PC-3 (cell line): ENCODE results near the gene OR7C1. TPM values are rescaled to one million over a fixed set of nuclear protein-coding genes. Genes with fewer than 3 reads are reported as not detected.

ENCODE experiments used
- ATAC-seq: fragments of 200-7000 bp; cut with Tn5 transposase; 2 replicates; pipeline ENCODE4 v1.9.1; 2020; ENCODE audit warnings: mild to moderate bottlenecking, moderate library complexity
- BruUV-seq: library from RNA; stranded (reverse); fragments of 400-500 nt; replicated peaks from 2 replicates; lab custom pipeline; 2021; lab: Mats Ljungman, UMichigan
- CTCF ChIA-PET: fragments of 300-600 bp; sonication (Branson Sonifier 250); formaldehyde crosslinking; loops from one replicate; lab custom pipeline; 2022; ENCODE audit warnings: antibody characterized with exemption; lab: Charles Lee
- POLR2A ChIA-PET: fragments of 300-600 bp; sonication (Branson Sonifier 250); formaldehyde crosslinking; loops from one replicate; lab custom pipeline; 2022; ENCODE audit warnings: antibody characterized with exemption; ENCODE audit not compliant: unreplicated experiment; lab: Charles Lee
- DNase-seq: peaks from one replicate; pipeline ENCODE4 v3.0.0-alpha.2; 2015
- H2AFZ ChIP-seq: fragments of 300-600 bp; sonication (generic); 2 replicates; pipeline ENCODE4 v1.6.0; 2016; ENCODE audit warnings: antibody characterized with exemption, low read length
- H3F3A ChIP-seq: fragments of 300-600 bp; sonication (generic); one replicate; pipeline ENCODE4 v1.6.0; 2017; ENCODE audit warnings: antibody characterized with exemption, low read length, control low read depth, mild to moderate bottlenecking; ENCODE audit not compliant: unreplicated experiment
- H3K27ac ChIP-seq: fragments of 300-600 bp; sonication (generic); 2 replicates; pipeline ENCODE4 v1.5.1; 2016; ENCODE audit warnings: mild to moderate bottlenecking, low read length
- H3K27me3 ChIP-seq: fragments of 300-600 bp; sonication (generic); 2 replicates; pipeline ENCODE4 v1.6.1; 2016; ENCODE audit warnings: low read length, mixed read lengths
- H3K36me3 ChIP-seq: fragments of 300-600 bp; sonication (generic); 2 replicates; pipeline ENCODE4 v1.6.1; 2016; ENCODE audit warnings: low read depth, mixed run types, low read length, mixed read lengths
- H3K4me1 ChIP-seq: fragments of 300-600 bp; sonication (generic); 2 replicates; pipeline ENCODE4 v1.5.1; 2016; ENCODE audit warnings: low read length; ENCODE audit not compliant: insufficient read depth
- H3K4me2 ChIP-seq: fragments of 300-600 bp; sonication (generic); 2 replicates; pipeline ENCODE4 v1.6.0; 2016; ENCODE audit warnings: low read length
- H3K4me3 ChIP-seq: fragments of 300-600 bp; sonication (generic); 2 replicates; pipeline ENCODE4 v1.5.1; 2016; ENCODE audit warnings: mild to moderate bottlenecking, low read length, mixed read lengths
- H3K79me2 ChIP-seq: fragments of 300-600 bp; sonication (generic); 2 replicates; pipeline ENCODE4 v1.6.1; 2017; ENCODE audit warnings: low read length, mixed read lengths
- H3K9ac ChIP-seq: fragments of 300-600 bp; sonication (generic); 2 replicates; pipeline ENCODE4 v1.6.0; 2016; ENCODE audit warnings: mild to moderate bottlenecking, low read length
- H3K9me2 ChIP-seq: fragments of 300-600 bp; sonication (generic); replicated peaks from 2 replicates; pipeline ENCODE4 v1.6.1; 2016; ENCODE audit warnings: mixed run types, low read length, mixed read lengths
- H3K9me3 ChIP-seq: fragments of 300-600 bp; sonication (generic); 2 replicates; pipeline ENCODE4 v1.6.1; 2016; ENCODE audit warnings: low read length, mixed read lengths
- H4K20me1 ChIP-seq: fragments of 300-600 bp; sonication (generic); 2 replicates; pipeline ENCODE4 v1.6.1; 2016; ENCODE audit warnings: low read length, mixed read lengths
- EZH2 ChIP-seq: fragments of 300-600 bp; sonication (generic); IDR thresholded peaks from one replicate; pipeline ENCODE4 v1.6.1; 2017; ENCODE audit warnings: antibody characterized with exemption, mild to moderate bottlenecking, low read length; ENCODE audit not compliant: unreplicated experiment
- EZH2phosphoT487 ChIP-seq: fragments of 300-600 bp; sonication (generic); IDR thresholded peaks from 2 replicates; pipeline ENCODE4 v1.6.1; 2018; ENCODE audit warnings: mild to moderate bottlenecking, antibody characterized with exemption, low read length, borderline replicate concordance
- intact Hi-C: fragments of 100-400 bp; cut with micrococcal nuclease; formaldehyde crosslinking; loops from 2 replicates; pipeline ENCODE4 v1.9.0; 2023
- total RNA-seq: library from RNA; depleted of rRNA; stranded (reverse); fragments of >200 nt; gene quantifications from 2 replicates; pipeline ENCODE4 v1.2.3, GENCODE V29; 2014
- TF ChIP-seq, protein P1 (sequence below): fragments of 300-600 bp; sonication (generic); conservative IDR thresholded peaks from 2 replicates; pipeline ENCODE4 v1.5.1; 2017; ENCODE audit warnings: antibody characterized with exemption, low read depth, mild to moderate bottlenecking, low read length

The OR7C1 gene
- total RNA-seq, 1 experiment from 2014 or later: not detected

- ATAC-seq: no peak
- no TSS peak for BruUV-seq
- ChIA-PET POLR2A (no interaction called here), CTCF (no interaction called here)
- DNase-seq: no peak
- Histone ChIP-seq H3K4me1 (peaks cover 8% of the 10 kb centered on the region), H3K36me3 (no peaks in the 10 kb centered on the region), H2AFZ (no peak overlapping the region), H3K9ac (no peak overlapping the region), H3K27me3 (no peaks in the 10 kb centered on the region), H3F3A (no peaks in the 10 kb centered on the region), H3K27ac (no peak overlapping the region), H4K20me1 (no peaks in the 10 kb centered on the region), H3K79me2 (no peaks in the 10 kb centered on the region), H3K4me3 (no peak overlapping the region), H3K4me2 (no peak overlapping the region), H3K9me3 (no peaks in the 10 kb centered on the region), H3K9me2 (no peaks in the 10 kb centered on the region)
- intact Hi-C loops: no loop called here
- TF ChIP-seq EZH2phosphoT487 (no peak), EZH2 (no peak)
- TF ChIP-seq, protein P1, sequence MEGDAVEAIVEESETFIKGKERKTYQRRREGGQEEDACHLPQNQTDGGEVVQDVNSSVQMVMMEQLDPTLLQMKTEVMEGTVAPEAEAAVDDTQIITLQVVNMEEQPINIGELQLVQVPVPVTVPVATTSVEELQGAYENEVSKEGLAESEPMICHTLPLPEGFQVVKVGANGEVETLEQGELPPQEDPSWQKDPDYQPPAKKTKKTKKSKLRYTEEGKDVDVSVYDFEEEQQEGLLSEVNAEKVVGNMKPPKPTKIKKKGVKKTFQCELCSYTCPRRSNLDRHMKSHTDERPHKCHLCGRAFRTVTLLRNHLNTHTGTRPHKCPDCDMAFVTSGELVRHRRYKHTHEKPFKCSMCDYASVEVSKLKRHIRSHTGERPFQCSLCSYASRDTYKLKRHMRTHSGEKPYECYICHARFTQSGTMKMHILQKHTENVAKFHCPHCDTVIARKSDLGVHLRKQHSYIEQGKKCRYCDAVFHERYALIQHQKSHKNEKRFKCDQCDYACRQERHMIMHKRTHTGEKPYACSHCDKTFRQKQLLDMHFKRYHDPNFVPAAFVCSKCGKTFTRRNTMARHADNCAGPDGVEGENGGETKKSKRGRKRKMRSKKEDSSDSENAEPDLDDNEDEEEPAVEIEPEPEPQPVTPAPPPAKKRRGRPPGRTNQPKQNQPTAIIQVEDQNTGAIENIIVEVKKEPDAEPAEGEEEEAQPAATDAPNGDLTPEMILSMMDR: no peak
Measured at GRCh38 chr19:14772995-14773394, 62.0 kb downstream of the OR7C1 start.

DNA sequence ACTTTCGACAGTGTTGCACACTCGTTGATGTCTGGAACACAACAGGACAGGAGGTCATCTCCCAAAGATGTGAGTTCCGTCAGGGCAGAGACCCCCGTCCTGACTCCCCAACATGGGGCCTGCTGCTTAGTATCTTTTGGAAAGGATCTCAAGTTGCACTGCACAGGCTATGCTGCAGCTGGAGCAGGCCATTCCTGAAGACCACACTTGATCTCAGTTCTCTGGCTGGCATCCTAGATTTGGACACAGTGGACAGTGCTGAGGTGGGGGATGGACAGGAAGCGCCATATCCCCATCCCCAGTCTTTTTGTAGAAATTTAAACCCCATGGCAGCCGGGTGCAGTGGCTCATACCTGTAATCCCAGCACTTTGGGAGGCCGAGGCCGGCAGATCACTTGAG lies 62.5 kb downstream of the OR7C1 start:
- peaks cover 8% of the 10 kb centered on the region for H3K4me1 ChIP-seq
- no peak for ATAC-seq
- no peaks in the 10 kb centered on the region for H3K36me3 ChIP-seq
- no peak overlapping the region for H3K4me2 ChIP-seq
- H3F3A ChIP-seq: no peaks in the 10 kb centered on the region
- ChIA-PET CTCF (no interaction called here), POLR2A (no interaction called here)
- H3K9ac ChIP-seq: no peak overlapping the region
- DNase-seq: no peak
- intact Hi-C loops: no loop called here
- H3K9me2 ChIP-seq: no peaks in the 10 kb centered on the region
- H3K4me3 ChIP-seq: no peak overlapping the region
- no peaks in the 10 kb centered on the region for H3K9me3 ChIP-seq
- BruUV-seq: no TSS peak
- no peak overlapping the region for H3K27ac ChIP-seq
- no peak overlapping the region for H2AFZ ChIP-seq
- no peaks in the 10 kb centered on the region for H3K27me3 ChIP-seq
- H4K20me1 ChIP-seq: no peaks in the 10 kb centered on the region
- TF ChIP-seq EZH2: no peak
- TF ChIP-seq EZH2phosphoT487: no peak
- TF ChIP-seq, protein P1: no peak
- no peaks in the 10 kb centered on the region for H3K79me2 ChIP-seq

- intact Hi-C loops: no loop called here
- ChIA-PET CTCF (no interaction called here), POLR2A (no interaction called here)
- Histone ChIP-seq H3K36me3 (no peaks in the 10 kb centered on the region), H3K4me3 (no peak overlapping the region), H3K79me2 (no peaks in the 10 kb centered on the region), H2AFZ (no peak overlapping the region), H3K27me3 (no peaks in the 10 kb centered on the region), H3K4me2 (no peak overlapping the region), H3K9ac (no peak overlapping the region), H3F3A (no peaks in the 10 kb centered on the region), H3K27ac (no peak overlapping the region), H3K9me2 (no peaks in the 10 kb centered on the region), H3K9me3 (no peaks in the 10 kb centered on the region), H4K20me1 (no peaks in the 10 kb centered on the region), H3K4me1 (peaks cover 3% of the 10 kb centered on the region; the same call in 1 of the 2 replicates)
- DNase-seq (no peak), ATAC-seq (no peak)
- no TSS peak for BruUV-seq
- no peak for TF ChIP-seq EZH2
- TF ChIP-seq EZH2phosphoT487: no peak
- TF ChIP-seq, protein P1: no peak
Measured at GRCh38 chr19:14770944-14771839, 63.8 kb downstream of the OR7C1 start.
